GM18858 (cell line): ENCODE results near the gene LILRB3.
"Not testable (repeated sequence)": the region's sequence is repeated elsewhere in the genome, so short reads cannot be mapped to it uniquely, and the experiment has no call there.

Experiments
- ATAC-seq: cut with Tn5 transposase; IDR thresholded peaks from one replicate; pipeline ENCODE4 v1.9.1; 2021; ENCODE audit not compliant: unreplicated experiment

The LILRB3 gene

GRCh38 chr19:54222474-54223276 is at the start of gene LILRB3:
TSS of gene LILRB3 (minus strand) at chr19:54223007. CDS start at chr19:54222976, 31 bp downstream.
- ATAC-seq = not testable (repeated sequence)

- not testable (repeated sequence) for ATAC-seq
Observed at GRCh38 chr19:54272181-54272580, 49.4 kb upstream of the LILRB3 start.

GRCh38 chr19:54271587-54271986 is 48.8 kb upstream of the LILRB3 start:
- not testable (repeated sequence) for ATAC-seq

- no peak for ATAC-seq
Observed at GRCh38 chr19:54271106-54271505, 48.3 kb upstream of the LILRB3 start.

- ATAC-seq = no peak
Observed at GRCh38 chr19:54268936-54269335, 46.1 kb upstream of the LILRB3 start.

- ATAC-seq = no peak
Observed at GRCh38 chr19:54266133-54266532, 43.3 kb upstream of the LILRB3 start.

GRCh38 chr19:54262470-54262869 is 39.7 kb upstream of the LILRB3 start:
- ATAC-seq = no peak

- ATAC-seq = no peak
Observed at GRCh38 chr19:54262066-54262465, 39.3 kb upstream of the LILRB3 start.

- no peak for ATAC-seq
Observed at GRCh38 chr19:54257116-54257480, 34.3 kb upstream of the LILRB3 start, which contains the start of gene LILRB5. TSS of gene LILRB5 (minus strand) at chr19:54257273. CDS start at chr19:54257193, 80 bp downstream.

GRCh38 chr19:54256250-54257115 is 33.7 kb upstream of the LILRB3 start:
- ATAC-seq = no peak

GRCh38 chr19:54255105-54255775 is 32.4 kb upstream of the LILRB3 start:
- ATAC-seq = no peak

GRCh38 chr19:54254195-54254906 is 31.5 kb upstream of the LILRB3 start:
- ATAC-seq = no peak

GRCh38 chr19:54253331-54254194 is 30.8 kb upstream of the LILRB3 start:
- no peak for ATAC-seq

- no peak for ATAC-seq
Observed at GRCh38 chr19:54252845-54253244, 30.0 kb upstream of the LILRB3 start.

- ATAC-seq = no peak
Observed at GRCh38 chr19:54252243-54252642, 29.4 kb upstream of the LILRB3 start.

GRCh38 chr19:54248016-54248601 is 25.3 kb upstream of the LILRB3 start:
- ATAC-seq = no peak

GRCh38 chr19:54247106-54247930 is 24.5 kb upstream of the LILRB3 start:
- no peak for ATAC-seq

- no peak for ATAC-seq
Observed at GRCh38 chr19:54245936-54246335, 23.1 kb upstream of the LILRB3 start.
